Endothelial cell of umbilical vein (primary cell): ENCODE results near the gene USP2. TPM values are rescaled to one million over a fixed set of nuclear protein-coding genes. Genes with fewer than 3 reads are reported as not detected.

Source experiments
- BruUV-seq: library from RNA; stranded (reverse); fragments of 400-500 nt; replicated peaks from 2 replicates; lab custom pipeline; 2021; lab: Mats Ljungman, UMichigan
- CTCF ChIA-PET: fragments of 300-600, 350-600 bp; sonication (Branson Sonifier 250); formaldehyde crosslinking; loops from one replicate; lab custom pipeline; 2021; ENCODE audit warnings: antibody characterized with exemption, inconsistent platforms; lab: Charles Lee
- POLR2A ChIA-PET: fragments of 300-600, 350-600 bp; sonication (Branson Sonifier 250); formaldehyde crosslinking; loops from one replicate; lab custom pipeline; 2021; ENCODE audit warnings: antibody characterized with exemption, inconsistent platforms; lab: Charles Lee
- DNase-seq: peaks from one replicate; pipeline ENCODE4 v3.0.0-alpha.2; 2011; ENCODE audit warnings: low read depth, low spot score
- FAIRE-seq: peaks from 2 replicates; lab custom pipeline; 2011; peaks lifted over from hg19 to GRCh38; lab: Jason Lieb, UNC
- H2AFZ ChIP-seq: 2 replicates; pipeline ENCODE4 v1.6.0; 2012; ENCODE audit warnings: low read depth, low read length, control low read depth, inconsistent platforms
- H3K27ac ChIP-seq: 2 replicates; pipeline ENCODE4 v1.5.1; 2011; ENCODE audit warnings: low read depth, mild to moderate bottlenecking, control low read depth, low read length, moderate library complexity; ENCODE audit not compliant: insufficient read depth
- H3K27me3 ChIP-seq, 2 experiments: 2 replicates each; pipeline versions ENCODE4 v1.6.0 to v1.6.1; 2011; ENCODE audit warnings: low read length in 2 of 2, mixed read lengths in 1 of 2; ENCODE audit not compliant: control insufficient read depth in 2 of 2, insufficient read depth in 2 of 2
- H3K36me3 ChIP-seq, 2 experiments: 2 replicates in 1 of 2; 3 replicates in 1 of 2; pipeline ENCODE4 v1.5.1; 2011; ENCODE audit warnings: low read length in 2 of 2, mild to moderate bottlenecking in 1 of 2, moderate library complexity in 1 of 2; ENCODE audit not compliant: control insufficient read depth in 2 of 2, insufficient read depth in 2 of 2; ENCODE audit errors: extremely low read depth in 1 of 2
- H3K4me1 ChIP-seq: 3 replicates; pipeline ENCODE4 v1.5.1; 2011; ENCODE audit warnings: mild to moderate bottlenecking, low read length; ENCODE audit not compliant: control insufficient read depth, insufficient read depth; ENCODE audit errors: extremely low read depth
- H3K4me2 ChIP-seq: 2 replicates; pipeline ENCODE4 v1.6.1; 2011; ENCODE audit warnings: low read length, control low read depth, mixed read lengths; ENCODE audit not compliant: insufficient read depth
- H3K4me3 ChIP-seq, 3 experiments: fragments of 200-600 bp in 1 of 3; sonication (generic), shearing (Covaris generic) in 1 of 3; replicated peaks in 1 of 3; 2 replicates each; pipeline ENCODE4 v1.5.1; 2011 to 2016; ENCODE audit warnings: control low read depth in 3 of 3, low read length in 3 of 3, mild to moderate bottlenecking in 2 of 3, inconsistent platforms in 1 of 3, low read depth in 1 of 3, moderate library complexity in 1 of 3; ENCODE audit not compliant: insufficient read depth in 1 of 3
- H3K79me2 ChIP-seq: 2 replicates; pipeline ENCODE4 v1.6.0; 2012; ENCODE audit warnings: low read length, inconsistent platforms; ENCODE audit not compliant: control insufficient read depth, insufficient read depth
- H3K9ac ChIP-seq: replicated peaks from 2 replicates; pipeline ENCODE3; 2011; ENCODE audit warnings: low read length, control low read depth; ENCODE audit not compliant: insufficient read depth; ENCODE audit errors: extremely low read depth
- H3K9me1 ChIP-seq: replicated peaks from 3 replicates; pipeline ENCODE4 v1.6.0; 2011; ENCODE audit warnings: mild to moderate bottlenecking, low read length; ENCODE audit not compliant: control insufficient read depth, insufficient read depth; ENCODE audit errors: extremely low read depth
- H3K9me3 ChIP-seq: replicated peaks from 2 replicates; pipeline ENCODE4 v1.5.1; 2012; ENCODE audit warnings: low read length, inconsistent platforms; ENCODE audit not compliant: control insufficient read depth, insufficient read depth
- H4K20me1 ChIP-seq: replicated peaks from 2 replicates; pipeline ENCODE3; 2011; ENCODE audit warnings: mild to moderate bottlenecking, low read length; ENCODE audit not compliant: control insufficient read depth, insufficient read depth; ENCODE audit errors: extremely low read depth
- CTCF ChIP-seq, 2 donors: IDR thresholded peaks; 1 replicate in 1 of 2; 2 replicates in 1 of 2; pipeline ENCODE4 v1.5.1; 2011; ENCODE audit warnings: low read length in 2 of 2, mild to moderate bottlenecking in 2 of 2, moderate library complexity in 2 of 2, control low read depth in 1 of 2, inconsistent platforms in 1 of 2, low read depth in 1 of 2; ENCODE audit not compliant: insufficient read depth in 1 of 2; ENCODE audit errors: extremely low read depth in 1 of 2
- EZH2 ChIP-seq: IDR thresholded peaks from 2 replicates; pipeline ENCODE4 v1.6.1; 2012; ENCODE audit warnings: borderline replicate concordance, low read depth, mild to moderate bottlenecking, moderate library complexity, low read length, inconsistent platforms; ENCODE audit not compliant: severe bottlenecking
- FOS ChIP-seq: IDR thresholded peaks from 2 replicates; pipeline ENCODE4 v1.6.1; 2011; ENCODE audit warnings: mild to moderate bottlenecking, low read length, moderate library complexity, borderline replicate concordance; ENCODE audit not compliant: insufficient read depth
- GATA2 ChIP-seq: IDR thresholded peaks from 2 replicates; pipeline ENCODE4 v1.7.0; 2011; ENCODE audit warnings: low read depth, mild to moderate bottlenecking, moderate library complexity, mixed read lengths, low read length; ENCODE audit not compliant: insufficient read length, insufficient read depth
- JUN ChIP-seq: IDR thresholded peaks from 2 replicates; pipeline ENCODE4 v1.6.1; 2011; ENCODE audit warnings: borderline replicate concordance, low read depth; ENCODE audit not compliant: insufficient read length, insufficient read depth
- MAX ChIP-seq: IDR thresholded peaks from 2 replicates; pipeline ENCODE4 v1.6.1; 2011; ENCODE audit not compliant: insufficient read depth, insufficient read length
- MYC ChIP-seq: IDR thresholded peaks from one replicate; pipeline ENCODE4 v1.6.1; 2011; ENCODE audit warnings: mild to moderate bottlenecking, low read depth, low read length
- POLR2A ChIP-seq: IDR thresholded peaks from 2 replicates; pipeline ENCODE4 v1.6.1; 2012; ENCODE audit warnings: low read depth, mild to moderate bottlenecking, control low read depth, low read length
- POLR2AphosphoS5 ChIP-seq: IDR thresholded peaks from 2 replicates; pipeline ENCODE4 v1.6.1; 2012; ENCODE audit warnings: low read depth, mild to moderate bottlenecking, control low read depth, low read length, moderate library complexity; ENCODE audit not compliant: insufficient read depth
- dilution Hi-C: fragments of 300-500 bp; cut with MboI; formaldehyde crosslinking; loops from one replicate; pipeline ENCODE4 v1.15.0; 2019; ENCODE audit warnings: low sequenced_read_pairs; ENCODE audit not compliant: extremely low pct_ligation_motif_present
- intact Hi-C: fragments of 100-400 bp; cut with micrococcal nuclease; formaldehyde crosslinking; loops from one replicate; pipeline ENCODE4 v1.10.0; 2022
- polyA plus RNA-seq, 4 experiments: library from polyadenylated mRNA; depleted of rRNA in 3 of 4; stranded (reverse) in 3 of 4; unstranded in 1 of 4; fragments of >200 nt; gene quantifications; 2 replicates each; pipeline versions ENCODE4 v1.2.1 to v1.2.3, GENCODE V29; 2011 to 2012; ENCODE audit warnings: missing spikeins in 1 of 4
- total RNA-seq: library from RNA; stranded (reverse); gene quantifications from 2 replicates; pipeline ENCODE4 v1.2.3, GENCODE V29; 2021

The USP2 gene
- total and polyA plus RNA-seq, 2 donors (not counting 3 experiments of a cell fraction or from before 2014, with no cell fraction given), result 0.21 to 1.2 TPM

GRCh38 chr11:119415966-119416365 lies 34.5 kb upstream of the USP2 start:
- no peaks in the 10 kb centered on the region for H3K9me1 ChIP-seq
- no peak overlapping the region for H3K4me3 ChIP-seq
- ChIA-PET POLR2A (no interaction called here), CTCF (no interaction called here)
- H2AFZ ChIP-seq, result no peak overlapping the region
- dilution Hi-C loops, result no loop called here
- no peaks in the 10 kb centered on the region for H3K79me2 ChIP-seq
- intact Hi-C loops, result no loop called here
- DNase-seq (no peak), FAIRE-seq (no peak)
- H3K9me3 ChIP-seq, result no peaks in the 10 kb centered on the region
- no peaks in the 10 kb centered on the region for H3K4me1 ChIP-seq
- no peak overlapping the region for H3K4me2 ChIP-seq
- H3K27me3 ChIP-seq, result peaks cover 2 to 4% of the 10 kb centered on the region in 2 experiments
- no peaks in the 10 kb centered on the region for H4K20me1 ChIP-seq
- H3K36me3 ChIP-seq, result no peaks in the 10 kb centered on the region
- H3K9ac ChIP-seq, result no peak overlapping the region
- H3K27ac ChIP-seq, result no peak overlapping the region
- TF ChIP-seq CTCF (IDR thresholded peaks at IDR 0.05; ENCODE audit: extremely low read depth in 1 of 2, insufficient read depth in 1 of 2, low read depth in 1 of 2, low read length in 2 of 2) (no peak), FOS (no peak), EZH2 (no peak), JUN (no peak), POLR2AphosphoS5 (no peak), MYC (no peak), GATA2 (no peak), MAX (no peak), POLR2A (no peak)
- no TSS peak for BruUV-seq
